GM19455 (cell line): ENCODE measurements around the gene MED16.
"Not testable (repeated sequence)": the region's sequence is repeated elsewhere in the genome, so short reads cannot be mapped to it uniquely, and the experiment has no call there.

ENCODE experiments used
- ATAC-seq: cut with Tn5 transposase; IDR thresholded peaks from one replicate; pipeline ENCODE4 v1.9.1; 2021; ENCODE audit not compliant: unreplicated experiment

MED16 gene

GRCh38 chr19:858868-859843 lies 33.8 kb downstream of the MED16 start, which contains the start of gene CFD:
TSS of gene CFD (plus strand) at chr19:859664. CDS start at chr19:859690, 26 bp downstream.
- ATAC-seq: no peak

GRCh38 chr19:858284-858683 lies 34.7 kb downstream of the MED16 start:
- no peak for ATAC-seq

DNA sequence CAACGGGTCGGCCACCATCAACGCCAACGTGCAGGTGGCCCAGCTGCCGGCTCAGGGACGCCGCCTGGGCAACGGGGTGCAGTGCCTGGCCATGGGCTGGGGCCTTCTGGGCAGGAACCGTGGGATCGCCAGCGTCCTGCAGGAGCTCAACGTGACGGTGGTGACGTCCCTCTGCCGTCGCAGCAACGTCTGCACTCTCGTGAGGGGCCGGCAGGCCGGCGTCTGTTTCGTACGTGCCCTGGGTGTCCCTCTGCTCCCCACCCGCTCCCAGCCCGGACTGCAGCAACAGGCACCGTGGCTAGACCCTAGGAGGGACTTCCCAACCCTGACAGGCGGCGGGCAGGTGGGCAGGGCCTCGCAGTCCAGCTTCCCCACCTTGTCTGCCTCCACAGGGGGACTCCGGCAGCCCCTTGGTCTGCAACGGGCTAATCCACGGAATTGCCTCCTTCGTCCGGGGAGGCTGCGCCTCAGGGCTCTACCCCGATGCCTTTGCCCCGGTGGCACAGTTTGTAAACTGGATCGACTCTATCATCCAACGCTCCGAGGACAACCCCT lies 37.3 kb downstream of the MED16 start:
- ATAC-seq: no peak

- no peak for ATAC-seq
These were observed 37.8 kb downstream of the MED16 start for GRCh38 chr19:855142-855541.

GRCh38 chr19:854549-854948 lies 38.4 kb downstream of the MED16 start:
- no peak for ATAC-seq

DNA sequence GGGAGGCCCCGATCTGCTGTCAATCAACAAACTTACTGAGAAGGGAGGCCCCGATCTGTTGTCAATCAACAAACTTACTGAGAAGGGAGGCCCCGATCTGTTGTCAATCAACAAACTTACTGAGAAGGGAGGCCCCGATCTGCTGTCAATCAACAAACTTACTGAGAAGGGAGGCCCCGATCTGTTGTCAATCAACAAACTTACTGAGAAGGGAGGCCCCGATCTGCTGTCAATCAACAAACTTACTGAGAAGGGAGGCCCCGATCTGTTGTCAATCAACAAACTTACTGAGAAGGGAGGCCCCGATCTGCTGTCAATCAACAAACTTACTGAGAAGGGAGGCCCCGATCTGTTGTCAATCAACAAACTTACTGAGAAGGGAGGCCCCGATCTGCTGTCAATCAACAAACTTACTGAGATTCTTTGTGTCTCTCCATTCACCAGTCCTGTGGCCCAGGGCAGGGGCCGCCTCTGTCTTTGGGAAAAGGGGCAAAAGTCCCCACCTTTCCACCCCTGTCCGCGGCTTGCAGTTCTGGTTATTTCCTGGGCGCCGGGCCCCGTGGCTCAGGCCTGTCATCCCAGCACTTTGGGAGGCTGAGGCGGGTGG lies 39.3 kb downstream of the MED16 start:
- ATAC-seq: not testable (repeated sequence)

DNA sequence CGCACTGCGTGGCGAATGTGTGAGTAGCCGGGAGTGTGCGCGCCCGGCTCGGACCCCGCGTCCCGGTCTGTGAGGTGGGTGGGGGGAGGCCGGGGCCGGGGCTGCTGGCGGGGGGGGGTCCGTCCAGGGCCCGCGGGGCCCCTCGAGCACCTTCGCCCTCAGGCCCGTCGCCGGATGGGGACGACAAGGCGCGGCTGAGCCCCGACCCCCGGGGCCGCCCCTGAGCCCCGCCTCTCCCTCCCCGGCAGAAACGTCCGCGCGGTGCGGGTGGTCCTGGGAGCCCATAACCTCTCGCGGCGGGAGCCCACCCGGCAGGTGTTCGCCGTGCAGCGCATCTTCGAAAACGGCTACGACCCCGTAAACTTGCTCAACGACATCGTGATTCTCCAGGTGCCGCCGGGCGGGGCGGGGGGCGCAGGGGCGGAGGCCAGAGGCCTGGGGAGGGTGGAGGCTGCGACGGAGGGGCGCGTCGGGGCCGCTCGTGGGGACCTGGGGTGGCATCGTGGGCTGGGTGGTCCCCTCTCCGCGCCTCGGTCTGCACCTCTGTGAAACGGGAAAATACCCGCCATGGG lies 39.9 kb downstream of the MED16 start:
- ATAC-seq: no peak

DNA sequence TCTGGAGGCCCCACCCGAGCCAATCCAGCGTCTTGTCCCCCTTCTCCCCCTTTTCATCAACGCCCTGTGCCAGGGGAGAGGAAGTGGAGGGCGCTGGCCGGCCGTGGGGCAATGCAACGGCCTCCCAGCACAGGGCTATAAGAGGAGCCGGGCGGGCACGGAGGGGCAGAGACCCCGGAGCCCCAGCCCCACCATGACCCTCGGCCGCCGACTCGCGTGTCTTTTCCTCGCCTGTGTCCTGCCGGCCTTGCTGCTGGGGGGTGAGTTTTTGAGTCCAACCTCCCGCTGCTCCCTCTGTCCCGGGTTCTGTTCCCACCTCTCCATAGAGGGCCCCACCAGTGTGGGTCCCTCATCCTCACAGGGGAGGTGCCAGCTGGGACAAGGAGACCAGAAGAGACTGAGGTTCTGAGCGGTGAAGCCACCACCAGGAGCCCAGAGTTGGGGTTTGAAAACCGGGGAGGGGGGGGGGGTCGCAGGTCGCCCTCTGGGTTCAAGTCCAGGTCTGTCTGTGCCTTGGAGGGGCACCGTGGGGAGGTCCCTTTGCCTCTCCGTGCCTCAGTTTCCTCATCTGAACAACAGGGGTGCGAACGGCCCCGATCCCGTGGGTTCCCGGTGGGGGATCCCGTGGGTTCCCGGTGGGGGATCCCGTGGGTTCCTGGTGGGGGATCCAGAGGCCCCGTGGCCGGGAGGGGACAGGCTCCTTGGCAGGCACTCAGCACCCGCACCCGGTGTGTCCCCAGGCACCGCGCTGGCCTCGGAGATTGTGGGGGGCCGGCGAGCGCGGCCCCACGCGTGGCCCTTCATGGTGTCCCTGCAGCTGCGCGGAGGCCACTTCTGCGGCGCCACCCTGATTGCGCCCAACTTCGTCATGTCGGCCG lies 40.6 kb downstream of the MED16 start, which contains the start of gene ELANE:
TSS of gene ELANE (plus strand) at position 168 of the 878 bp plus-strand sequence. CDS start at position 194, 26 bp downstream.
- no peak for ATAC-seq

- ATAC-seq: no peak
These were observed 42.0 kb downstream of the MED16 start for GRCh38 chr19:850979-851335.

DNA sequence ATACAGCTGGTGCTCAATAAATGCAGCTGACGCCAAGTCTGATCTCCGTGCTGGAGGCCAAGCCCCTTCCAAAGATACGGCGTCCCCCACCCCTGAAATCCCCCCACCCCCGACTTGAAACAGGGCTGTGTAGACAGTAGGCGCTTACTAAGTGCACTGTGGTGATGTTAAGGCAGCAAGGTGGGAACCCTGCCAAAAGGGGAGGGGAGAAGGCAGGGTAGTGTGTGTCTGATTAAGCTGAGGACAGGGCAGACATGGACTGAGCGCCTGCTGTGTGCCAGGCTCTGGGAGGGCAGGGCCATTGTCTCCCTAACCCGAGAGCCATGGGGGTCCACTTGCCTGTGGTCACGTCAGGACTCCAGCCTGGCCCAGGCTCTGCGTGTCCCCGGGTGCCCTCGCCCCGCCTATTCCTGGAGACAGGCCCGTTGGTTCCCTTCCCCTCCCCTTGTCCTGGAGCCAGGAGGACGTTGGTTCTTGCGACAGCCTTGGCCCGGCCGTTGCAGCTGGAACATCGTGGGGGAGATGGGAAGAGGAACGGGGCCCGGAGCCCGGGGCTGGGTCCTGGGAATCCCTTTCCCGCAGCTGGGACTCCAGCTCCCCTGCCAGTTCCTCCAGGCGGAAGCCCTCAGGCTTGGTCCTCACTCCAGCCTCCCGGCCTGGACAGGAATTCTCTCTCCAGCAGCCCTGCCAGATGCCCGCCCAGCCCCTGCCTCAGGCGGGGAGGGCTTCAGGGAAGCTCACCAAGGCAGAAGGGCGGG lies 42.6 kb downstream of the MED16 start:
- no peak for ATAC-seq

- ATAC-seq: not testable (repeated sequence)
These were observed 43.8 kb downstream of the MED16 start for GRCh38 chr19:849195-849594.

- ATAC-seq: no peak
These were observed 44.5 kb downstream of the MED16 start for GRCh38 chr19:848386-848921.

- ATAC-seq: no peak
These were observed 47.1 kb downstream of the MED16 start for GRCh38 chr19:845707-846521.

GRCh38 chr19:844546-844971 lies 48.4 kb downstream of the MED16 start:
- ATAC-seq: no peak

GRCh38 chr19:843836-844545 lies 49.0 kb downstream of the MED16 start:
- ATAC-seq: no peak

DNA sequence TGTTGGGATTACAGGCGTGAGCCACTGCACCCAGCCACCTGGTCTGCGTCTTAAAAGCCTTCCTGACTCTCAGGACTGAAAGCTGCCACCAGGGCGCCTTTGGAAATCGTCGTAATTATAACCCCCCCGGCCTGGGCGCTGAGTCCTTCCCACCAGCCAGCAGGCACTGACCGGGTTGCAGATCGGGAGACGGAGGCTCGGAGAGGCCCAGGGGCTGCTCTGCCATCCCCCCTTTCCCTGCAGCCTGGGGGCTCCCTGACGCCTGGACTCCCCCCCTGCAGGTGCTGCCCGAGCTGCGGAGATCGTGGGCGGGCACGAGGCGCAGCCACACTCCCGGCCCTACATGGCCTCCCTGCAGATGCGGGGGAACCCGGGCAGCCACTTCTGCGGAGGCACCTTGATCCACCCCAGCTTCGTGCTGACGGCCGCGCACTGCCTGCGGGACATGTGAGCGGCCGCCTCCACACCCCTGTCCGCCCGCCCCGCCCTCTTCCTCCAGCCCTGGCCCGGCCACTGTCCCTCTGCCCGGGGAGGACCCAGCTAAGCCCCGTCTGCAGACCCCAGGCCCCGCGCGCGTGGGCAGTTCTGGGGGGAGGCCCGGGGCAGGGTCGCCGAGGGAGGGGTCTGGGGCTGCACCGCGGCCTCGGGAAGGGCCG lies 49.7 kb downstream of the MED16 start:
- ATAC-seq: no peak

DNA sequence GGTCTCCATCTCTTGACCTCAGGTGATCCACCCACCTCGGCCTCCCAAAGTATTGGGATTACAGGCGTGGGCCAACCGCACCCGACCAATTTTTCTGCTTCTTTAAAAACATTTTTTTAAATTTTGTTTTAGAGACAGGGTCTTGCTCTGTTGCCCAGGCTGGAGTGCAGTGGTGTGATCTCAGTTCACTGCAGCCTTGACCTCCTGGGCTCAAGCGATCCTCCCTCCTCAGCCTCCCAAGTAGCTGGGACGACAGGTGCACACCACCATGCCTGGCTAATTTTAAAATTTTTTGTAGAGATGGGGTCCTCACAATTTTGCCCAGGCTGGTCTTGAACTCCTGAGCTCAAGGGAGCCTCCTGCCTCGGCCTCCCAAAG lies 50.2 kb downstream of the MED16 start:
- not testable (repeated sequence) for ATAC-seq
